IMR-90 (cell line): ENCODE measurements around the gene TIAM2. TPM values are rescaled to one million over a fixed set of nuclear protein-coding genes. Genes with fewer than 3 reads are reported as not detected.

Experiments used
- ATAC-seq: fragments of 200-7000 bp; cut with Tn5 transposase; 2 replicates; pipeline ENCODE4 v1.9.1; 2020; ENCODE audit warnings: low read depth, mild to moderate bottlenecking, moderate library complexity
- BruUV-seq: library from RNA; stranded (reverse); fragments of 400-500 nt; replicated peaks from 2 replicates; lab custom pipeline; 2021; lab: Mats Ljungman, UMichigan
- CTCF ChIA-PET: fragments of 300-600 bp; formaldehyde crosslinking; extraction: SDS; loops from one replicate; lab custom pipeline; 2021; ENCODE audit warnings: antibody characterized with exemption; lab: Yijun Ruan, JAX
- POLR2A ChIA-PET: fragments of 300-600 bp; sonication (Branson Sonifier 250); formaldehyde crosslinking; loops from one replicate; lab custom pipeline; 2022; ENCODE audit warnings: antibody characterized with exemption; ENCODE audit not compliant: unreplicated experiment; lab: Charles Lee
- DNase-seq: peaks from one replicate; pipeline ENCODE4 v3.0.0; 2013
- H2AFZ ChIP-seq: replicated peaks from 2 replicates; pipeline ENCODE3; 2013; ENCODE audit warnings: low read length, mild to moderate bottlenecking; ENCODE audit not compliant: poor library complexity
- H2AK5ac ChIP-seq: 2 replicates; pipeline ENCODE4 v1.6.1; 2013; ENCODE audit warnings: low read depth, low read length, inconsistent platforms
- H2AK9ac ChIP-seq: replicated peaks from 2 replicates; pipeline ENCODE3; 2013; ENCODE audit warnings: mild to moderate bottlenecking, low read depth, low read length, moderate library complexity; ENCODE audit not compliant: poor library complexity
- H2BK120ac ChIP-seq: 2 replicates; pipeline ENCODE4 v1.6.1; 2013; ENCODE audit warnings: low read depth, low read length, inconsistent platforms
- H2BK15ac ChIP-seq: 3 replicates; pipeline ENCODE4 v1.6.1; 2013; ENCODE audit warnings: low read depth, low read length, inconsistent platforms
- H2BK20ac ChIP-seq: 2 replicates; pipeline ENCODE4 v1.6.1; 2013; ENCODE audit warnings: low read depth, mild to moderate bottlenecking, inconsistent platforms, low read length, moderate library complexity
- H2BK5ac ChIP-seq: 2 replicates; pipeline ENCODE4 v1.6.1; 2013; ENCODE audit warnings: mild to moderate bottlenecking, low read depth, low read length, inconsistent platforms; ENCODE audit not compliant: poor library complexity, severe bottlenecking
- H3K14ac ChIP-seq: replicated peaks from 2 replicates; pipeline ENCODE4 v1.6.1; 2013; ENCODE audit warnings: low read depth, low read length, inconsistent platforms
- H3K18ac ChIP-seq: 2 replicates; pipeline ENCODE4 v1.6.1; 2013; ENCODE audit warnings: low read depth, low read length, control low read depth
- H3K23ac ChIP-seq: 2 replicates; pipeline ENCODE4 v1.6.1; 2013; ENCODE audit warnings: low read depth, low read length, inconsistent platforms
- H3K27ac ChIP-seq: 2 replicates; pipeline ENCODE4 v1.5.1; 2013; ENCODE audit warnings: mild to moderate bottlenecking, control low read depth, low read length; ENCODE audit not compliant: insufficient read depth
- H3K27me3 ChIP-seq: 2 replicates; pipeline ENCODE4 v1.6.1; 2013; ENCODE audit warnings: low read length; ENCODE audit not compliant: control insufficient read depth, insufficient read depth
- H3K36me3 ChIP-seq: 2 replicates; pipeline ENCODE4 v1.6.1; 2013; ENCODE audit warnings: low read length, mixed read lengths; ENCODE audit not compliant: control insufficient read depth, insufficient read depth
- H3K4ac ChIP-seq: 2 replicates; pipeline ENCODE4 v1.6.1; 2013; ENCODE audit warnings: low read depth, low read length, inconsistent platforms
- H3K4me1 ChIP-seq: 2 replicates; pipeline ENCODE4 v1.6.1; 2013; ENCODE audit warnings: low read length, mixed read lengths; ENCODE audit not compliant: control insufficient read depth, insufficient read depth
- H3K4me2 ChIP-seq: 2 replicates; pipeline ENCODE4 v1.6.1; 2013; ENCODE audit warnings: low read depth, mild to moderate bottlenecking, control low read depth, low read length, moderate library complexity
- H3K4me3 ChIP-seq: 2 replicates; pipeline ENCODE4 v1.5.1; 2013; ENCODE audit warnings: low read depth, mild to moderate bottlenecking, control low read depth, low read length, moderate library complexity; ENCODE audit not compliant: insufficient read depth
- H3K56ac ChIP-seq: 2 replicates; pipeline ENCODE4 v1.6.1; 2013; ENCODE audit warnings: low read length, inconsistent platforms; ENCODE audit not compliant: insufficient read depth; ENCODE audit errors: extremely low read depth
- H3K79me1 ChIP-seq, 2 experiments: 2 replicates each; pipeline ENCODE4 v1.6.1; 2013; ENCODE audit warnings: low read length in 2 of 2, inconsistent platforms in 1 of 2, low read depth in 1 of 2
- H3K9ac ChIP-seq: 2 replicates; pipeline ENCODE4 v1.6.1; 2013; ENCODE audit warnings: low read depth, low read length, control low read depth
- H3K9me1 ChIP-seq: 2 replicates; pipeline ENCODE4 v1.6.1; 2013; ENCODE audit warnings: low read length, inconsistent platforms; ENCODE audit not compliant: insufficient read depth
- H3K9me3 ChIP-seq: 2 replicates; pipeline ENCODE4 v1.6.1; 2013; ENCODE audit warnings: low read length; ENCODE audit not compliant: control insufficient read depth, insufficient read depth
- H4K20me1 ChIP-seq: 2 replicates; pipeline ENCODE4 v1.6.1; 2013; ENCODE audit warnings: low read length, inconsistent platforms; ENCODE audit not compliant: insufficient read depth
- H4K5ac ChIP-seq: 2 replicates; pipeline ENCODE4 v1.6.1; 2013; ENCODE audit warnings: mild to moderate bottlenecking, low read depth, low read length, control low read depth
- H4K8ac ChIP-seq, 2 experiments: 2 replicates each; pipeline ENCODE4 v1.6.1; 2013; ENCODE audit warnings: low read depth in 2 of 2, low read length in 2 of 2, control low read depth in 1 of 2, inconsistent platforms in 1 of 2
- H4K91ac ChIP-seq: 2 replicates; pipeline ENCODE4 v1.6.1; 2013; ENCODE audit warnings: low read depth, low read length, inconsistent platforms; ENCODE audit not compliant: insufficient read depth
- BHLHE40 ChIP-seq: fragments of 150-350 bp; IDR thresholded peaks from 2 replicates; pipeline ENCODE4 v1.6.1; 2016; ENCODE audit warnings: mild to moderate bottlenecking, low read depth, low read length
- CEBPB ChIP-seq: IDR thresholded peaks from 2 replicates; pipeline ENCODE4 v1.6.1; 2012; ENCODE audit warnings: low read depth, low read length, improper control_type of control experiment
- CHD1 ChIP-seq: IDR thresholded peaks from 2 replicates; pipeline ENCODE4 v1.6.1; 2012; ENCODE audit warnings: low read depth, low read length, improper control_type of control experiment
- FOS ChIP-seq: fragments of 150-350 bp; IDR thresholded peaks from 2 replicates; pipeline ENCODE4 v1.6.1; 2016; ENCODE audit warnings: low read depth, low read length
- MAFK ChIP-seq: IDR thresholded peaks from 2 replicates; pipeline ENCODE4 v1.6.1; 2012; ENCODE audit warnings: low read depth, low read length, improper control_type of control experiment
- MAZ ChIP-seq: IDR thresholded peaks from 2 replicates; pipeline ENCODE4 v1.6.1; 2012; ENCODE audit warnings: low read depth, mild to moderate bottlenecking, low read length, improper control_type of control experiment, moderate library complexity, borderline replicate concordance
- MXI1 ChIP-seq: IDR thresholded peaks from 2 replicates; pipeline ENCODE4 v1.6.1; 2012; ENCODE audit warnings: low read depth, mild to moderate bottlenecking, low read length, moderate library complexity, borderline replicate concordance
- NFE2L2 ChIP-seq: fragments of 150-350 bp; IDR thresholded peaks from 2 replicates; pipeline ENCODE4 v1.6.1; 2016; ENCODE audit warnings: low read depth, mild to moderate bottlenecking, low read length
- POLR2A ChIP-seq: IDR thresholded peaks from 2 replicates; pipeline ENCODE4 v1.6.1; 2012; ENCODE audit warnings: mild to moderate bottlenecking, low read depth, low read length
- RAD21 ChIP-seq: IDR thresholded peaks from 2 replicates; pipeline ENCODE4 v1.6.1; 2012; ENCODE audit warnings: low read length, improper control_type of control experiment
- RCOR1 ChIP-seq: IDR thresholded peaks from 2 replicates; pipeline ENCODE4 v1.6.1; 2012; ENCODE audit warnings: mild to moderate bottlenecking, low read length, improper control_type of control experiment; ENCODE audit not compliant: insufficient replicate concordance
- RFX5 ChIP-seq: IDR thresholded peaks from 2 replicates; pipeline ENCODE4 v1.8.0; 2012; ENCODE audit warnings: low read depth, mild to moderate bottlenecking, low read length, moderate library complexity
- SMC3 ChIP-seq: fragments of 150-350 bp; IDR thresholded peaks from 2 replicates; pipeline ENCODE4 v1.6.1; 2016; ENCODE audit warnings: low read depth, mild to moderate bottlenecking, antibody characterized with exemption, low read length, moderate library complexity
- WGBS, 2 experiments: methylation state at CpG; one replicate each; pipeline versions ENCODE4 v1.1.5 to v1.1.7; 2013; ENCODE audit warnings: missing lambda C conversion rate in 2 of 2; ENCODE audit not compliant: insufficient read length in 1 of 2; ENCODE audit errors: extremely low coverage in 2 of 2; 5-methylcytosine and 5-hydroxymethylcytosine counted together
- dilution Hi-C: fragments of 300-500 bp; cut with HindIII; formaldehyde crosslinking; loops from one replicate; pipeline ENCODE4 v1.14.3; 2018; ENCODE audit warnings: low sequenced_read_pairs; ENCODE audit not compliant: unreplicated experiment
- in situ Hi-C: fragments of 300-500 bp; cut with MboI; formaldehyde crosslinking; loops from 3 replicates; pipeline ENCODE4 v1.14.3; 2019; ENCODE audit warnings: low sequenced_read_pairs, inconsistent platforms, mixed read lengths
- intact Hi-C: fragments of 100-400 bp; cut with micrococcal nuclease; formaldehyde crosslinking; loops from 2 replicates; pipeline ENCODE4 v1.10.0; 2022
- polyA plus RNA-seq, 3 experiments: library from polyadenylated mRNA; depleted of rRNA; stranded (reverse); fragments of >200 nt; gene quantifications; 2 replicates each; pipeline ENCODE4 v1.2.3, GENCODE V29; 2012; ENCODE audit warnings: low replicate concordance in 1 of 3
- total RNA-seq: library from RNA; depleted of rRNA; stranded (reverse); fragments of >200 nt; gene quantifications from 2 replicates; pipeline ENCODE4 v1.2.3, GENCODE V29; 2012
- TF ChIP-seq, protein P1 (sequence below): fragments of 150-350 bp; IDR thresholded peaks from 2 replicates; pipeline ENCODE4 v1.6.1; 2016; ENCODE audit warnings: low read depth, mild to moderate bottlenecking, low read length, moderate library complexity, borderline replicate concordance
- TF ChIP-seq, protein P2 (sequence below): fragments of 150-350 bp; IDR thresholded peaks from 2 replicates; pipeline ENCODE4 v1.6.1; 2017; ENCODE audit warnings: mild to moderate bottlenecking, antibody characterized with exemption, low read length, low read depth
- TF ChIP-seq, protein P3 (sequence below): conservative IDR thresholded peaks from 2 replicates; pipeline ENCODE4 v1.5.1; 2012; ENCODE audit warnings: mild to moderate bottlenecking, low read depth, low read length, improper control_type of control experiment

Gene TIAM2
- total and polyA plus RNA-seq, 2 of the 4 experiments (the other 2 are of a cell fraction), result 3.1 to 4.7 TPM

DNA sequence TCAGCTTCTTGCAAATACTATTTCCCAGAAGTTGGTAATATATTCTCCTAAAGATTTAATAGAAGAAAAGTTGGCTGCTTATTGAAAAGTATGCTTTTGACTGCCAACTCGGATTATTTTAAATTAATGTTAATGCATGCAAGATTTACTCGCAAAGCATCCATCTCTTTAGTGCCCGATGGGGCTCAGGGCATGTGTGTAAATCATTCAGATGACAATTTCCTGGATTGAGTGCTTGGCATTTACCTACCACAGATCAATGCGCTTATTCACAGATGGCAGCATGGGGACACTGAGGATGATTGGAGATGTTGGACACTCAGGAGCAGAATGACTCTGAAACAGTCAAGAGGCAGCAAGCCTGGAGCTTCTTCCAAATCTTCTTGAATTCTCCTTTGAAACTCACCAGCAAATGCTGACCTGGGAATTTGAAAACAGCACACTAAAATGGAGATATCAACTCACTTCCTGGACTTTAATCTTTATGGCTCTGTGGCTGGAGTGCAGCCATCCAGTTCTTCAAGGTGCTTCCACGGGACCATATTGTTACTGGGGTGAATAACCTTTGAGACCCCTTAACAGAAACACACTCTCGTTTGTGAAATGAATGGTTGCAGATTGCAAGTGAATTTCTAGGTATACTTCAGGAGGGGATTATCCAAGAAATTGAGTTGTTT is 34.1 kb upstream of the TIAM2 start:
- Histone ChIP-seq H3K4me1 (peaks cover 4% of the 10 kb centered on the region), H3K9me3 (no peaks in the 10 kb centered on the region), H3K9ac (no peak overlapping the region), H3K27me3 (no peaks in the 10 kb centered on the region), H2BK120ac (no peak overlapping the region), H2AFZ (no peak overlapping the region), H2AK5ac (no peak overlapping the region), H3K4me3 (no peak overlapping the region), H4K5ac (no peak overlapping the region), H3K9me1 (peaks cover 10% of the 10 kb centered on the region), H2AK9ac (no peak overlapping the region), H2BK20ac (no peak overlapping the region), H3K14ac (no peak overlapping the region), H3K23ac (no peak overlapping the region), H3K27ac (no peak overlapping the region), H3K4me2 (no peak overlapping the region), H3K4ac (no peak overlapping the region), H2BK5ac (no peak overlapping the region), H4K8ac (no peak overlapping the region), H3K56ac (no peak overlapping the region), H4K91ac (no peak overlapping the region), H4K20me1 (no peaks in the 10 kb centered on the region), H2BK15ac (no peak overlapping the region), H3K18ac (no peak overlapping the region), H3K36me3 (no peaks in the 10 kb centered on the region), H3K79me1 (no peaks in the 10 kb centered on the region)
- dilution Hi-C loops, result no loop called here
- ChIA-PET POLR2A (no interaction called here), CTCF (no interaction called here)
- BruUV-seq, result no TSS peak
- in situ Hi-C loops, result no loop called here
- DNase-seq (no peak), ATAC-seq (no peak)
- WGBS, 2 experiments, result 80% methylated on average over 2 of the region's 6 CpGs; no CpG with 5 or more reads in 1 of the 2 experiments
- TF ChIP-seq CHD1 (no peak), RAD21 (no peak), SMC3 (no peak), MAFK (no peak), MXI1 (no peak), BHLHE40 (no peak), RFX5 (no peak), CEBPB (no peak), NFE2L2 (no peak), MAZ (no peak), RCOR1 (no peak), FOS (no peak), POLR2A (no peak)
- TF ChIP-seq, protein P1, sequence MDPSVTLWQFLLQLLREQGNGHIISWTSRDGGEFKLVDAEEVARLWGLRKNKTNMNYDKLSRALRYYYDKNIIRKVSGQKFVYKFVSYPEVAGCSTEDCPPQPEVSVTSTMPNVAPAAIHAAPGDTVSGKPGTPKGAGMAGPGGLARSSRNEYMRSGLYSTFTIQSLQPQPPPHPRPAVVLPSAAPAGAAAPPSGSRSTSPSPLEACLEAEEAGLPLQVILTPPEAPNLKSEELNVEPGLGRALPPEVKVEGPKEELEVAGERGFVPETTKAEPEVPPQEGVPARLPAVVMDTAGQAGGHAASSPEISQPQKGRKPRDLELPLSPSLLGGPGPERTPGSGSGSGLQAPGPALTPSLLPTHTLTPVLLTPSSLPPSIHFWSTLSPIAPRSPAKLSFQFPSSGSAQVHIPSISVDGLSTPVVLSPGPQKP, result no peak
- TF ChIP-seq, protein P2, sequence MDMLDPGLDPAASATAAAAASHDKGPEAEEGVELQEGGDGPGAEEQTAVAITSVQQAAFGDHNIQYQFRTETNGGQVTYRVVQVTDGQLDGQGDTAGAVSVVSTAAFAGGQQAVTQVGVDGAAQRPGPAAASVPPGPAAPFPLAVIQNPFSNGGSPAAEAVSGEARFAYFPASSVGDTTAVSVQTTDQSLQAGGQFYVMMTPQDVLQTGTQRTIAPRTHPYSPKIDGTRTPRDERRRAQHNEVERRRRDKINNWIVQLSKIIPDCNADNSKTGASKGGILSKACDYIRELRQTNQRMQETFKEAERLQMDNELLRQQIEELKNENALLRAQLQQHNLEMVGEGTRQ, result no peak
- TF ChIP-seq, protein P3, sequence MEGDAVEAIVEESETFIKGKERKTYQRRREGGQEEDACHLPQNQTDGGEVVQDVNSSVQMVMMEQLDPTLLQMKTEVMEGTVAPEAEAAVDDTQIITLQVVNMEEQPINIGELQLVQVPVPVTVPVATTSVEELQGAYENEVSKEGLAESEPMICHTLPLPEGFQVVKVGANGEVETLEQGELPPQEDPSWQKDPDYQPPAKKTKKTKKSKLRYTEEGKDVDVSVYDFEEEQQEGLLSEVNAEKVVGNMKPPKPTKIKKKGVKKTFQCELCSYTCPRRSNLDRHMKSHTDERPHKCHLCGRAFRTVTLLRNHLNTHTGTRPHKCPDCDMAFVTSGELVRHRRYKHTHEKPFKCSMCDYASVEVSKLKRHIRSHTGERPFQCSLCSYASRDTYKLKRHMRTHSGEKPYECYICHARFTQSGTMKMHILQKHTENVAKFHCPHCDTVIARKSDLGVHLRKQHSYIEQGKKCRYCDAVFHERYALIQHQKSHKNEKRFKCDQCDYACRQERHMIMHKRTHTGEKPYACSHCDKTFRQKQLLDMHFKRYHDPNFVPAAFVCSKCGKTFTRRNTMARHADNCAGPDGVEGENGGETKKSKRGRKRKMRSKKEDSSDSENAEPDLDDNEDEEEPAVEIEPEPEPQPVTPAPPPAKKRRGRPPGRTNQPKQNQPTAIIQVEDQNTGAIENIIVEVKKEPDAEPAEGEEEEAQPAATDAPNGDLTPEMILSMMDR, result no peak
- intact Hi-C loops, result loop anchor here (1.0 kb wide), 1 partner anchor 24 kb away; no protein-coding TSS in a partner anchor
